Smooth muscle cell (in vitro differentiated cells): ENCODE results near the gene TUBB4B. TPM values are rescaled to one million over a fixed set of nuclear protein-coding genes. Genes with fewer than 3 reads are reported as not detected.

Experiments
- DNase-seq: peaks from one replicate; lab custom pipeline; 2025; ENCODE audit not compliant: unreplicated experiment; lab: John Stamatoyannopoulos, UW
- H2AFZ ChIP-seq: fragments of 200-600 bp; sonication (generic); 2 replicates; pipeline ENCODE4 v1.6.0; 2016; ENCODE audit warnings: antibody characterized with exemption, low read depth, mild to moderate bottlenecking
- H3F3A ChIP-seq: fragments of 200-600 bp; sonication (generic); 2 replicates; pipeline ENCODE4 v1.6.0; 2017; ENCODE audit warnings: antibody characterized with exemption, low read depth
- H3K27ac ChIP-seq: fragments of 200-600 bp; sonication (generic); 2 replicates; pipeline ENCODE4 v1.5.1; 2016; ENCODE audit warnings: low read depth, mild to moderate bottlenecking
- H3K27me3 ChIP-seq: fragments of 200-600 bp; sonication (generic); 2 replicates; pipeline ENCODE4 v1.6.1; 2016; ENCODE audit warnings: low read depth, mild to moderate bottlenecking
- H3K36me3 ChIP-seq: fragments of 200-600 bp; sonication (generic); 2 replicates; pipeline ENCODE4 v1.5.1; 2016; ENCODE audit warnings: low read depth
- H3K4me1 ChIP-seq: fragments of 200-600 bp; sonication (generic); 2 replicates; pipeline ENCODE4 v1.5.1; 2016; ENCODE audit warnings: low read depth
- H3K4me2 ChIP-seq: fragments of 200-600 bp; sonication (generic); 2 replicates; pipeline ENCODE4 v1.6.0; 2016; ENCODE audit warnings: mild to moderate bottlenecking
- H3K4me3 ChIP-seq: fragments of 200-600 bp; sonication (generic); 2 replicates; pipeline ENCODE4 v1.5.1; 2016; ENCODE audit warnings: mild to moderate bottlenecking
- H3K79me2 ChIP-seq: fragments of 200-600 bp; sonication (generic); 2 replicates; pipeline ENCODE4 v1.6.0; 2016; ENCODE audit warnings: low read depth, mild to moderate bottlenecking
- H3K9ac ChIP-seq: fragments of 200-600 bp; sonication (generic); 2 replicates; pipeline ENCODE4 v1.6.0; 2016; ENCODE audit warnings: low read depth
- H3K9me3 ChIP-seq: fragments of 200-600 bp; sonication (generic); replicated peaks from 2 replicates; pipeline ENCODE4 v1.5.1; 2016; ENCODE audit warnings: low read depth
- H4K20me1 ChIP-seq: fragments of 200-600 bp; sonication (generic); 2 replicates; pipeline ENCODE4 v1.6.0; 2016; ENCODE audit warnings: low read depth
- CTCF ChIP-seq: fragments of 200-600 bp; sonication (generic); IDR thresholded peaks from 2 replicates; pipeline ENCODE4 v1.5.1; 2017; ENCODE audit warnings: borderline replicate concordance, mild to moderate bottlenecking, antibody characterized with exemption; ENCODE audit not compliant: insufficient read depth, poor library complexity, severe bottlenecking
- WGBS: methylation state at CpG from one replicate; pipeline ENCODE4 v1.1.7; 2016; ENCODE audit warnings: low lambda C conversion rate; 5-methylcytosine and 5-hydroxymethylcytosine counted together
- polyA plus RNA-seq: library from polyadenylated mRNA; unstranded; fragments of >200 nt; fragmentation: Nextera tagmentation; extraction: Ambion mirVana; gene quantifications from 2 replicates; pipeline ENCODE4 v1.2.1, GENCODE V29; 2016
- total RNA-seq: library from RNA; depleted of rRNA; stranded (reverse); fragments of >200 nt; gene quantifications from 2 replicates; pipeline ENCODE4 v1.2.3, GENCODE V29; 2014

Gene TUBB4B
- total and polyA plus RNA-seq, 2 experiments from 2014 or later: 164 to 317 TPM

GRCh38 chr9:137206602-137207001 is 34.5 kb upstream of the TUBB4B start:
- Histone ChIP-seq H3K27ac (no peak overlapping the region), H4K20me1 (no peaks in the 10 kb centered on the region), H3F3A (no peaks in the 10 kb centered on the region), H3K27me3 (no peaks in the 10 kb centered on the region), H3K4me2 (peak overlapping the region; percentile 98), H3K79me2 (peaks cover 44% of the 10 kb centered on the region), H3K4me3 (peak overlapping the region; percentile 98), H3K9me3 (no peaks in the 10 kb centered on the region), H3K4me1 (peaks cover 17% of the 10 kb centered on the region), H2AFZ (no peak overlapping the region), H3K36me3 (no peaks in the 10 kb centered on the region), H3K9ac (peak overlapping the region; percentile 94)
- DNase-seq: no peak
- WGBS: 91% methylated on average over 7 of the region's 7 CpGs
- no peak for TF ChIP-seq CTCF

- Histone ChIP-seq H3K79me2 (peaks cover 4% of the 10 kb centered on the region), H2AFZ (no peak overlapping the region), H3K4me1 (peaks cover 2% of the 10 kb centered on the region), H3K9ac (no peak overlapping the region), H3K27me3 (no peaks in the 10 kb centered on the region), H3K4me2 (no peak overlapping the region), H3K27ac (no peak overlapping the region), H3F3A (no peaks in the 10 kb centered on the region), H3K9me3 (no peaks in the 10 kb centered on the region), H3K4me3 (no peak overlapping the region), H4K20me1 (no peaks in the 10 kb centered on the region), H3K36me3 (no peaks in the 10 kb centered on the region)
- no peak for DNase-seq
- no peak for TF ChIP-seq CTCF
- 94% methylated on average over 13 of the region's 13 CpGs for WGBS
Observed at GRCh38 chr9:137211532-137211931, 29.6 kb upstream of the TUBB4B start.

GRCh38 chr9:137212520-137212919 is 28.6 kb upstream of the TUBB4B start:
- WGBS: 95% methylated on average over 20 of the region's 21 CpGs

More at GRCh38 chr9:137212520-137212919, 28.6 kb upstream of the TUBB4B start:
- no peaks in the 10 kb centered on the region for H3K79me2 ChIP-seq
- no peak overlapping the region for H3K4me2 ChIP-seq
- DNase-seq: no peak
- no peaks in the 10 kb centered on the region for H3K36me3 ChIP-seq
- no peak for TF ChIP-seq CTCF
- H2AFZ ChIP-seq: no peak overlapping the region
- H3K4me1 ChIP-seq: no peaks in the 10 kb centered on the region
- H3K27ac ChIP-seq: no peak overlapping the region
- no peaks in the 10 kb centered on the region for H3K27me3 ChIP-seq
- H3K4me3 ChIP-seq: no peak overlapping the region
- H4K20me1 ChIP-seq: no peaks in the 10 kb centered on the region
- H3F3A ChIP-seq: no peaks in the 10 kb centered on the region
- H3K9ac ChIP-seq: no peak overlapping the region
- H3K9me3 ChIP-seq: no peaks in the 10 kb centered on the region
